NCI-H2196 treated with DMSO at 0.1 percent for 48 hours (cell line): Measurements from ENCODE around the gene HPSE2.
A peak's percentile ranks its signal among the peaks of the same experiment; 100 is the strongest.

Source experiments
- DNase-seq: peaks from one replicate; lab custom pipeline; 2025; ENCODE audit not compliant: unreplicated experiment; lab: John Stamatoyannopoulos, UW

HPSE2 gene

DNA sequence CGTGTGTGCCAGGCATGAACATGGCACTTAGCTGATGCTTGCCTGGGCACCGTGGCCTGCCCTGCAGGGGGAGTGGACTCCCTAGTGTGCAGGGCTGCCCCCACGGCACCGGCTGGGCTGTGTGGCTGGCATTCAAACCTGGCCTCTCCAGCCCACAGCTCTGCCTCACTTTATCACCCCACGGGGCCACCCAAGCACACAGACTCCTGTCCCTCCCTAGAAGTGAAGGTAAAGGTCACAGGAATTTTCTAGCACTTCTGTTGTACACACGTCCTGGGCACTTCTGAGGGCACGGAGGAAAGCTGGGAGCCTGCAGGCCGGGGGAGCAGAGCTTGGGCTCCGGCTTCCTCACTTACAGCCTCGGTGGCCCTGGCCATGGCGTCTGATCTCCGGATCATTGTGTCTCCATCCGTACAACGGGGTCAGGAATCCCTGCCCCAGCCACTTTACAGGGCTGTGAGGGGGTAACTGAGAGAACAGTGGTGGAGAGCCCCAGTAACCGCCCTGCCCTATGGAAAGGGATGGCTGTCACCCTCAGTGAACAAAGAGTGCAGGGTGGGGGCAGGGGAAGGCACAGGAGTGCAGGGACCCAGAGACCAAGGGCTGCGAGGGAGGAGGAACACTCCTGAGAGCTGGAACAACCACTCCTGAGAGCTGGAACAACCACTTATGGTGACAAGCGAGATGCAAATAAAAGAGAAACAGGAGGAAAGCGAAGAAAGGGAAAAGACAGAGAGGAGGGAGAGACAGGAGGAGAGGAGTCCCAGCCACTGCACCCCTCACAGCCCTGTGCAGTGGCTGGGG is 816.8 kb downstream of the HPSE2 start:
- DNase-seq = no peak

DNA sequence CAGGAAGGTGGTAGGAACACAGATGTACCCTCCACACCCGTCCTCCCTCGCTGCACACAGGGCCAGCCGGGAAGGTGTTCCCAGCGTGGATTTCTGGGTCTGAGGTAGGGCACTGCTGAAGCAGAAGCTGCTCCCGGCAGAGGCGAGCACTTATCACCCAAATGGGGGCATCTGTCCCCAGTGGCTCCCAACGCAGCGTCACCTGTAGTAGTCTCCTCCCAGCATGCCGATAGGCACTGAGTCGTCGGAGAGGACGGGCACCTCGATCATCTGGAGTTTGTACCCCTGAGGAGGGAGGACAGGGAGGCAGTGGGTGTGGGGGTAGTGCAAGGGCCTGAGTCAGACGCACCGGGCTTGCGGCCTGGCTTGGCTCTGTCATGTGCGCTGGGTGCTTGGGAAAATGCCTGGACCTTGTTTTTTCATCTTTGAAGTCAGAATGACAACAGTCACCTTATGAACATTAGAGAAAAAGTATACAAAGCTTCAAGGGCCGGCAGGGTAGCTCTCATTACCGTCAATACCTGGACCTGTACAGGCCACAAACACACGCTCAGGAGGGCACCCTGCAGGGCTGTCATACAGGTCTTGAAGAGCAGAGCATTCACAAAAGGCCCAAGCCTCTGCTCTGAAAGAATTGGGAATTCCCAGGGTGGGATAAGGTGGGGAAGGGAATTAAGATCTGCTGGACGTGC is 817.5 kb downstream of the HPSE2 start:
- DNase-seq = no peak

DNA sequence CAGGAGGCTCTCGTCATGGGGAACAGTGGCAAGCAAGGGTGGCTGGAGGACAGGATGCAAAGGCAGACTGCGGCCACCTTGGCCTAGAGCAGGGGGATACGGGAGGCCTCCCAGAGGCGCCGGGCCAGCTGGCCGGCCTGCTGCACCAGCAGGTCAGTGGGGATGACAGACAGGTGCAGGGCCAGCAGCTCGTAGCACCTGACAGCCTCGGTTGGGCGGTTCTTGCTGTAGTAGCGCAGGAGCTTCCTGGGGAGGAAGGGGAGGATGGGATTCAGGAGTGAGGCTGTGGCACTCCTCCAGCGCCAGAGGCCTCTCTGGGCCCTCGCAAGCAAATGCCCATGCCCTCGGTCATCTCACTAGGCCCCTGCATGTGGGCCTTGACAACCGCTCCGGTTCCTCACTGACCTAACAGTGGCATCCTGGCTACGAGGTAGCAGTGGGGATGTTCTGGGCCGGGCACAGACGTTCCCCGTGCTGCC is 818.1 kb downstream of the HPSE2 start:
- DNase-seq = no peak

DNA sequence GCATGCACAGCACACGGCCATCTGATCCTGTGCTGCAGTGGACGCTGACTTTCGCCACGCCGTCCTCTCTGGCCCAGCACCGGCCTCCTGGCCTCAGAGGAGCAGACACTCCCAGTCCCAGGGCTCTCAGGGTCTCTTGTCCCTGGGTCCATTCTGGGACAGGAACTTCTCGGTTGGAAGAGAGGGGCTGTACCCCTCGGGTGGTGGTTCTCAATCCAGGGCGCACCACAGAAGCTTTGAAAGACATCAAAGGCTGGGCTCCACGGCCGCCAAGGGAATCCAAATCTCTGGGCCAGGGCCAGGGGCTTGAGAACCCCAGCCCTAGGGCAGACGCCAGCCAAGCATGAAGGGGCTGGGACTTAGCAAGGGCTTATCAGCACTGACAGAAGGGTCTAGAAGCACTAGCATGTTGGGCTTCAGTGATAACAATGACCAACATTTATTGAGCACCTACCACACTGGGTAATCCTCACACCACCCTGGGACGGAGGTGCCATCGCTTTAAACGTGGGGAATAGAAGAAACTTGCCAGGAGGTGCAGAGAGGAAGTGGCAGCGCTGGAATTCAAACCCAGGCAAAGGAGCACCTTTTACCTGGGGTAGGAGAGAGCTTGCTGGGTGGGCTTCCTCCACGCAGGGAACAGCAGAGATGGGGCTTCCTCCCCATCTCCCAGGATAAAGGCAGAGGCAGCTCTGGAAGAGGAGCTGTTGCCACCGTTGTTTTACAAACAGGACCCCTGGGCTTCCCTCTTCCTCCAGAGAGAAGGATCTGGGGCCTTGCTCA is 818.9 kb downstream of the HPSE2 start:
- DNase-seq = no peak

DNA sequence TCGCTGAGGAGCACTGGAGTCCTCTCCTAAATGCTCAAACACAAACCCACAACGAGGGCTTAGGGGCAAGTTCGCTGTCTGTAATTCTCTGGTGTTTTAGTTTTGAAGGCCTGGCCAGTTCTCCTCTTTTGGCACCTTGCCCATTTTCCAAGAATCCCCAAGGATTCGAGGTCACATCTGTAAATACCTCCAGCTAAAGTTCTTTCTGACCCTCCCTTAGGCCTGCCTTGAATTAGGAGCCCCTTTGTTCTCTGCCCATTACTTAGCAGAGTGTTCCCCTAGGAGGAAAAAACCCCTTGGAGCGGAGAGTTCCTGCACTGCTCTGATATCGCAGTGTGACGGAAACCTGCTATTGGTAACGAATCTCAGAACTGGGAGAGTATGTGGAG is 819.9 kb downstream of the HPSE2 start:
- DNase-seq = no peak

DNA sequence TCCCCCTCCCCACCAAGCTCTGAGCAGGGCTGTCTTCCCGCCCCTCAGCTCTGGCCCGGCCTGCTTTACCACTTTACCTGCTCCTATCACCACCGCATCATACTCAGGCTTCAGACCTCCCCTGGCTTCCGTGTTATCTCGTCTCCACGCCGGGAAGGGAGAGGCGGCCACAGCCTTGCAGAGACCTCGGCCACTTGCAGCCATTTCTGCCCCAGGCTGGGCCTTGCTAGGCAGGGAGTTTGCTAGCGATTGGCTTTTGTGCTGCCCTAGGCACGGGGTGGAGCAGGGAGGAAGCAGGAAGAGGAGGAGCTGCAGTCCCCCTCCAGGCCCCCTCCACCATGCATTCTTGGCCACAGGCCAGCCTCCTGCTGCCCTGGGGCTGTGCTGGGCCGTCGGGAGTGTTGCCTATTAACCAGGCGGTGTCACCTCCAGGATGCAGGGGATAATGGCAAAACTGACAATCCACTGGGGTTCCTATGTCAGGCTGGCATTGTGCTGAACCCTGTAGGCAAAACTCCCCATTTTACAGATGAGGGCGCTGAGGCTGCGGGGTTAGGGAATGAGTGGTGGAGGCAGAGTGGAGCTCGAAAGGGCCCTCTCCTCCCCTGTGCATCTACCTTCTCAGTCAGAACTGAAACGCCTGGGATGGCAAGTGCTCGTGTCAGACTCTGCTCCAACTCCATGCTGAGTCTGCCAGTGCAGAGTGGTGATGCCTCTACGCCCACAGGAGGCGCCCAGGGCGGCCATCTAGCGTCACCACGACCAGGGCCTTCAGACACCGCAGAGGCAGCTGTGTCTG is 820.5 kb downstream of the HPSE2 start, which contains the start of gene PYROXD2:
PYROXD2 (minus strand) TSS at position 251 of the 799 bp plus-strand sequence; CDS start at position 204, 47 bp downstream.
- DNase-seq = peak; percentile 51

DNA sequence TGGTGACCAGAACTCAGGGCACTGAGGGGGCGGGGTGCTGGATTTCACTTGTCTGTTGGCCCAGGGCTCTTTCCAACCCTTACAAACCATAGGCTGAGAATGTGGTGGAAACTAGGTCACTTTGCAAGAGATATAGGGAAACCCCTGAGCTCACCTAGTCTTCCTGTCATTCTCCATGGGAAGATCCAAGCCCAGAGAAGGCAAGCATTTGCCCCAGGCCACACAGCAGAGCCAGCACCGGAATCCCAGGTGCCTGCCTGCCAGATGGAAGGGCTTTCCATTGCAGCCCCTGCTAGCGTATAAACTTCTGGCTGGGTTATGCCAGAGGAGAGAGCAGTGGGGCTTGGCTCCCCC is 821.1 kb downstream of the HPSE2 start:
- DNase-seq = no peak

DNA sequence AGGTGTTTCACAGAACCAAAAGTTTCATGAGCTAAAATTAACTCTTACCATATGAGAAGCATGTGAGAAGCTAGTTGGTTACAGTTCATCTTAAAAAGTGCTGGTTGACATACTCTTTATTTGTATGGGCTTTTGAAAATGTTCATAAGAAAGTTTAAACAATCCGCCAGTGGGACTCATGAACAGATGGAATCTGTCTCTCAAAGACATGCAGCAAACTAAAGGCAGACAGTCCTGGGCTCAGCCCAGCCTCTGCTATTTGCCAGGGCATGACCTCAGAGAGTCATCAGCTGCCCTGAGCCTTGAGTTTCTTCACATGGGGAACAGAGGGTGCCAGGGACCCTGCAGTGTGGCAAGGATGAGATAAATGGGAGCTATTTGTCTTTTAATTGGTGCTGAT is 823.9 kb downstream of the HPSE2 start:
- DNase-seq = no peak

DNA sequence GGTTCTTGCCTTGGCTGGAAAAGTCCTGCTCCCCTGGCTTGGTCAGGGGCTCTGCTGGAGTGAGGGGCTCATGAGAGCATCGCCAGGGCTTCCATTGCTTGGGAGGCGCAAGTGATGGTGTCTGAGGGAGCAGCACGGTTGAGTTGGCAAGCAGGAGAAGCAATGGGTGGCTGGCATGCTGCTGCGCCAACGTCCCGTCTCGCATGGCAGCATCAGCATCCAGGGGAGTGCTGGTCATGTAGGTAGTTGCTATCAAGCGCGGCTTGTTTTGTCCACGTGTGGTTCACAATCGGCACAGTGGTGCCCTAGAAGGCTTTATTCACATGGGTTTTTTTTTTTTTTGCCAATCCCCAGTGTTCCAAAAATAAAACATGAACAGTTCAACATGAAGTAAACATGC is 824.5 kb downstream of the HPSE2 start:
- DNase-seq = no peak

DNA sequence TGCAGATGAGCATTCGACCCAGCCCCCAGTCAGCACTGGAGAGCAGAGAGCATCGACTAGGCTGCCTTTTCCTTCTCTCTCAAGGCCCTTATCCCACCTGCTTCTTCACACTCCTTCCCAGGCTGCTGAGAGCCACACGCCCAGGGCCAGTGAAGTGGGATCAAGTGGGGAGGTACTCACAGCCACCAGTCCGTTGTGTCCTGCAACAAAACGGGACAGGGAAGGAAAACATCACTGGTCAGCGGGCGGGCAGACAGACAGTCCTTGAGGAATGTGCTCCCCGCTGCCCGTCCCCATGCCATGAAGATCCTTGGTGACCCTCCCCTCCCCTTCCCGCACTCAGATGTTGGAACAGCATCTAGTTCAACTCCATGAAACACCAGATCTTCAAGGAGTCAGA is 824.9 kb downstream of the HPSE2 start:
- DNase-seq = no peak

DNA sequence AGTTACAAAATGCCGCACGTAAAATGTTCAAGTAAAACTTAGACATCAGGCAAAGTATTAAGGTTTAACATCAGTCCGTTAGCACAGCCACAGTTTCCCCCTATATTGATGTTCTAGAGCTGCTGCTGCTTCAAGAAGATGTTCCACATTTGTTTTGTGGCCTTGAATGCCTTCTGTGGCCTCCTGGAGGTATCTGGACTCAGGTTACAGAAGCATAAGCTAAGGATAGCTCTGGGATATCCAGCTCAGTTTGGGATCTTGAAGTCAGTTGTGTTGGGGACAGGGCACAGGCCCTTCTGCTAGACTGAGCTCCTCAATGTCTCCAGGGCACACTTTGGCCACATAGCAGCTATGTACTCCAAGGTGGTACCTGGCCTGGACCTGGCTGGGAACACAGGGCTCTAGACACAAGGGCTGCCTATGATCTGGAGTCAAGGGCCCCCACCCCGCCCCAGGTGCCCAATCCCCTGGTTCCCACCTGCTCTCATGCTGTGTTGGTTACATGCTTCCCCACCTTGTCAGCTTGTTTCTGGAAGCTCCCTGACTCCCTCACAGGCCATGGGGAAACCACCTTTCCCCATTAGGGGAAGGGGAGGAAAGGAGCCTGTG is 825.4 kb downstream of the HPSE2 start:
- DNase-seq = no peak

DNA sequence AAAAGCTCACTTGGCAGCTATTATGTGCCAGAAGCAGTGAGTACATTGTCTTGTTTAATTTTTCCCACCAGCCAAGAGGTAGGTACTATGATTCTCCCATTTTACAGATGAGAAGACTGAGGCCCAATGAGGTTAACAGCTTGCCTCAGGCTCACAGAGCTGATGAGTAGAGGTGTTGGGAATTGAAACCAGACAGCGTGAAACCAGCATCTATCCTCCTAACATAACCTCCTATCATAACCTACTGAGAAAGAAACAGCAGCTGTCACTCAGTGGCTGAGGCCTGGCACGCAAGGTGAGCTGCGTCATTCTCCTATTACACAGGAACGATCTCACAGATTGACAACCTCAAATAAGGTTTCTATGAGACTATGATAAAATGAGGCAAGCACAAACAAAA is 826.9 kb downstream of the HPSE2 start:
- DNase-seq = no peak

DNA sequence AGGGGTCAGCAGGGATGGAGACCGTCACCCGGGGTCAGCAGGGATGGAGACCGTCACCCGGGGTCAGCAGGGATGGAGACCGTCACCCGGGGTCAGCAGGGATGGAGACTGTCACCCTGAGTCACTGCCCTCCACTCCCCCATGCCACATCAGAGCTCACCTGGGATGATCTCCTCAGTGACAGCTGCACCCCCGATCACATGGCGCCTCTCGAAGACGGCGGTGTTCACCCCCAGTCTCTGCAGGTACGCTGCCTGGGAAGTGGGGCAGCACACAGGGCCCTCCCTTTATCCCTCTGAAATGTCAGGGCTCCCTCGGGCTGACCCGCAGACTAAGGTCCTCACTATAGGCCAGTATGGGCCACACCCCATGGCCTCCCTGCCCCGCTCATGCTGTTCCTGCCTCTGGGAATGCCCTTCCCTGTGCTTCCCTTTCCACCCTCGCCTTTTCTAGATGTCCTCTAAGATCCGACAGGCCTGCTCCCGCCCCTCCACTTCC is 827.9 kb downstream of the HPSE2 start:
- DNase-seq = no peak
